ENCODE results near the gene UBE4B.

The UBE4B gene

GRCh38 chr1:10032590-10033358, at the start of gene UBE4B:
TSS of gene UBE4B (plus strand) at chr1:10032958. CDS start at chr1:10033671, 713 bp downstream.
- Histone ChIP-seq H3K36me3 (replicated peaks; ENCODE audit: insufficient read depth, low read length) (no peaks in the 10 kb centered on the region; the same call in 1 of the 2 replicates), H4K20me1 (ENCODE audit: insufficient read depth, low read length) (no peaks in the 10 kb centered on the region)

GRCh38 chr1:9984253-9984652, 48.5 kb upstream of the UBE4B start:
- Histone ChIP-seq H3K27ac (ENCODE audit: low read length) (no peak overlapping the region), H3K9me2 (replicated peaks; ENCODE audit: insufficient read depth, low read length) (no peaks in the 10 kb centered on the region), H3K9ac (ENCODE audit: low read length) (no peak overlapping the region), H3K4me3 (ENCODE audit: low read length) (no peak overlapping the region), H3K36me3 (replicated peaks; ENCODE audit: insufficient read depth, low read length) (no peaks in the 10 kb centered on the region), H2AFZ (ENCODE audit: low read length) (no peak overlapping the region), H3K79me2 (ENCODE audit: low read length) (no peaks in the 10 kb centered on the region), H4K20me1 (ENCODE audit: insufficient read depth, low read length) (no peaks in the 10 kb centered on the region), H3K9me3 (replicated peaks; ENCODE audit: insufficient read depth, low read length) (no peaks in the 10 kb centered on the region), H3K4me2 (ENCODE audit: low read depth, low read length) (no peak overlapping the region), H3K4me1 (ENCODE audit: low read length) (no peaks in the 10 kb centered on the region), H3F3A (ENCODE audit: insufficient read depth, low read length) (no peaks in the 10 kb centered on the region), H3K27me3 (replicated peaks; ENCODE audit: insufficient read depth, low read length) (no peaks in the 10 kb centered on the region)
- TF ChIP-seq CTCF (IDR thresholded peaks at IDR 0.05; ENCODE audit: low read length): no peak
- no peak for TF ChIP-seq EZH2 (optimal IDR thresholded peaks at IDR 0.05; ENCODE audit: low read depth, low read length)
- TF ChIP-seq EZH2phosphoT487 (IDR thresholded peaks at IDR 0.05; ENCODE audit: low read length): no peak
- no peak for DNase-seq

More at GRCh38 chr1:10032590-10033358, at the start of gene UBE4B:
- Histone ChIP-seq H3K9me3 (replicated peaks; ENCODE audit: insufficient read depth, low read length) (no peaks in the 10 kb centered on the region), H3K4me2 (ENCODE audit: low read depth, low read length) (peak within 1 kb of the TSS; percentile 90), H3K4me3 (ENCODE audit: low read length) (peak within 1 kb of the TSS; percentile 92), H3K4me1 (ENCODE audit: low read length) (0 out of 2 replicates have a peak, but pooled peaks cover 9% of the 10 kb centered on the region), H3K9ac (ENCODE audit: low read length) (peak within 1 kb of the TSS; percentile 90), H3K27ac (ENCODE audit: low read length) (peak within 1 kb of the TSS; percentile 81), H2AFZ (ENCODE audit: low read length) (peak within 1 kb of the TSS; percentile 99), H3K9me2 (replicated peaks; ENCODE audit: insufficient read depth, low read length) (no peaks in the 10 kb centered on the region), H3K79me2 (ENCODE audit: low read length) (peaks cover 49% of the 10 kb centered on the region), H3F3A (ENCODE audit: insufficient read depth, low read length) (peaks cover 14% of the 10 kb centered on the region; the same call in 1 of the 2 replicates), H3K27me3 (replicated peaks; ENCODE audit: insufficient read depth, low read length) (no peaks in the 10 kb centered on the region)
- DNase-seq: peak; percentile 97
- no peak for TF ChIP-seq EZH2 (optimal IDR thresholded peaks at IDR 0.05; ENCODE audit: low read depth, low read length)
- TF ChIP-seq CTCF (IDR thresholded peaks at IDR 0.05; ENCODE audit: low read length): peak; percentile 82
- no peak for TF ChIP-seq EZH2phosphoT487 (IDR thresholded peaks at IDR 0.05; ENCODE audit: low read length)

GRCh38 chr1:9985001-9985400, 47.8 kb upstream of the UBE4B start:
- Histone ChIP-seq H3K4me2 (ENCODE audit: low read depth, low read length) (no peak overlapping the region), H3K4me1 (ENCODE audit: low read length) (peaks cover 7% of the 10 kb centered on the region), H2AFZ (ENCODE audit: low read length) (no peak overlapping the region), H3K27me3 (replicated peaks; ENCODE audit: insufficient read depth, low read length) (no peaks in the 10 kb centered on the region), H3F3A (ENCODE audit: insufficient read depth, low read length) (no peaks in the 10 kb centered on the region), H3K4me3 (ENCODE audit: low read length) (no peak overlapping the region), H3K27ac (ENCODE audit: low read length) (no peak overlapping the region), H3K9me2 (replicated peaks; ENCODE audit: insufficient read depth, low read length) (no peaks in the 10 kb centered on the region), H4K20me1 (ENCODE audit: insufficient read depth, low read length) (no peaks in the 10 kb centered on the region), H3K36me3 (replicated peaks; ENCODE audit: insufficient read depth, low read length) (no peaks in the 10 kb centered on the region), H3K79me2 (ENCODE audit: low read length) (no peaks in the 10 kb centered on the region), H3K9ac (ENCODE audit: low read length) (no peak overlapping the region), H3K9me3 (replicated peaks; ENCODE audit: insufficient read depth, low read length) (no peaks in the 10 kb centered on the region)
- no peak for DNase-seq
- TF ChIP-seq CTCF (IDR thresholded peaks at IDR 0.05; ENCODE audit: low read length): no peak
- TF ChIP-seq EZH2phosphoT487 (IDR thresholded peaks at IDR 0.05; ENCODE audit: low read length): no peak
- no peak for TF ChIP-seq EZH2 (optimal IDR thresholded peaks at IDR 0.05; ENCODE audit: low read depth, low read length)

All from MM.1S (cell line).